Activated naive CD8-positive, alpha-beta T cell treated with anti-CD3 and anti-CD28 coated beads, Interleukin-2, amount 10 ng/mL, durations not matched to agents 7 days and 5 days (primary cell): ENCODE results near the gene DNAJC13. TPM values are rescaled to one million over a fixed set of nuclear protein-coding genes. Genes with fewer than 3 reads are reported as not detected.

Source experiments
- ATAC-seq: fragments of 150-1000 bp; cut with Tn5 transposase; one replicate; pipeline ENCODE4 v1.10.0; 2021; ENCODE audit warnings: low read depth, moderate library complexity
- POLR2A ChIA-PET: fragments of 350-600 bp; sonication (Branson Sonifier 250); formaldehyde crosslinking; loops from one replicate; lab custom pipeline; 2021; ENCODE audit warnings: antibody characterized with exemption; lab: Charles Lee
- DNase-seq: peaks from one replicate; pipeline ENCODE4 v3.0.0; 2021
- H3K27ac Mint-ChIP-seq: one replicate; pipeline ENCODE4 v1.8.0; 2022; ENCODE audit warnings: mild to moderate bottlenecking, mixed read lengths
- H3K27me3 Mint-ChIP-seq: one replicate; pipeline ENCODE4 v1.8.0; 2022; ENCODE audit warnings: mild to moderate bottlenecking, moderate library complexity, mixed read lengths
- H3K36me3 Mint-ChIP-seq: one replicate; pipeline ENCODE4 v1.8.0; 2021; ENCODE audit warnings: mild to moderate bottlenecking, mixed read lengths
- H3K4me1 Mint-ChIP-seq: one replicate; pipeline ENCODE4 v1.8.0; 2021; ENCODE audit warnings: mixed read lengths
- H3K4me3 Mint-ChIP-seq: one replicate; pipeline ENCODE4 v1.8.0; 2022; ENCODE audit warnings: mild to moderate bottlenecking, moderate library complexity, mixed read lengths
- H3K9me3 Mint-ChIP-seq: one replicate; pipeline ENCODE4 v1.8.0; 2021; ENCODE audit warnings: mixed read lengths
- total RNA-seq, 2 experiments: library from RNA; stranded (reverse); gene quantifications; one replicate each; pipeline ENCODE4 v1.2.3, GENCODE V29; 2021

DNAJC13 gene
- total RNA-seq, 2 experiments from 2014 or later = 38.5 to 40.4 TPM

GRCh38 chr3:132569153-132569552, 151.9 kb downstream of the DNAJC13 start:
- ATAC-seq (no peak), DNase-seq (no peak)
- H3K4me1 Mint-ChIP-seq = no peaks in the 10 kb centered on the region
- no peak overlapping the region for H3K27ac Mint-ChIP-seq
- POLR2A ChIA-PET = no interaction called here
- H3K27me3 Mint-ChIP-seq = no peaks in the 10 kb centered on the region
- H3K4me3 Mint-ChIP-seq = no peak overlapping the region
- H3K36me3 Mint-ChIP-seq = peaks cover 32% of the 10 kb centered on the region
- no peaks in the 10 kb centered on the region for H3K9me3 Mint-ChIP-seq

- H3K27me3 Mint-ChIP-seq = no peaks in the 10 kb centered on the region
- peaks cover 28% of the 10 kb centered on the region for H3K36me3 Mint-ChIP-seq
- POLR2A ChIA-PET = no interaction called here
- DNase-seq (no peak), ATAC-seq (no peak)
- no peaks in the 10 kb centered on the region for H3K9me3 Mint-ChIP-seq
- H3K4me3 Mint-ChIP-seq = no peak overlapping the region
- H3K27ac Mint-ChIP-seq = no peak overlapping the region
- H3K4me1 Mint-ChIP-seq = no peaks in the 10 kb centered on the region
Measured at GRCh38 chr3:132569580-132569979, 152.3 kb downstream of the DNAJC13 start.

- no peaks in the 10 kb centered on the region for H3K9me3 Mint-ChIP-seq
- DNase-seq (no peak), ATAC-seq (no peak)
- POLR2A ChIA-PET = no interaction called here
- peaks cover 25% of the 10 kb centered on the region for H3K36me3 Mint-ChIP-seq
- no peak overlapping the region for H3K27ac Mint-ChIP-seq
- no peak overlapping the region for H3K4me3 Mint-ChIP-seq
- H3K4me1 Mint-ChIP-seq = no peaks in the 10 kb centered on the region
- H3K27me3 Mint-ChIP-seq = no peaks in the 10 kb centered on the region
Measured at GRCh38 chr3:132570016-132570415, 152.7 kb downstream of the DNAJC13 start.

GRCh38 chr3:132573797-132574211, 156.5 kb downstream of the DNAJC13 start:
- Mint-ChIP-seq H3K27ac (no peak overlapping the region), H3K4me3 (no peak overlapping the region), H3K4me1 (no peaks in the 10 kb centered on the region), H3K27me3 (no peaks in the 10 kb centered on the region), H3K36me3 (peaks cover 30% of the 10 kb centered on the region), H3K9me3 (no peaks in the 10 kb centered on the region)
- POLR2A ChIA-PET = no interaction called here
- DNase-seq (no peak), ATAC-seq (no peak)

GRCh38 chr3:132587401-132587800, 170.1 kb downstream of the DNAJC13 start:
- no peaks in the 10 kb centered on the region for H3K4me1 Mint-ChIP-seq
- no peak overlapping the region for H3K27ac Mint-ChIP-seq
- H3K4me3 Mint-ChIP-seq = no peak overlapping the region
- DNase-seq = no peak
- H3K9me3 Mint-ChIP-seq = peaks cover 4% of the 10 kb centered on the region
- POLR2A ChIA-PET = no interaction called here
- no peaks in the 10 kb centered on the region for H3K27me3 Mint-ChIP-seq
- peaks cover 30% of the 10 kb centered on the region for H3K36me3 Mint-ChIP-seq
- no peak for ATAC-seq

Other genes with a start within 250 kb of the DNAJC13 start
- gene ACP3, start 100.1 kb upstream of the DNAJC13 start, total RNA-seq = not detected
- gene ACKR4, start 179.8 kb downstream of the DNAJC13 start, total RNA-seq = not detected
- 10 to 100 TPM; 18.5 to 19.4 TPM for gene ACAD11, start 242.3 kb downstream of the DNAJC13 start, total RNA-seq
- 10 to 100 TPM; 33.6 to 43.3 TPM for gene UBA5, start 242.8 kb downstream of the DNAJC13 start, total RNA-seq